Measurements from ENCODE around the gene PXN.
A peak's percentile ranks its signal among the peaks of the same experiment; 100 is the strongest.

The PXN gene

DNA sequence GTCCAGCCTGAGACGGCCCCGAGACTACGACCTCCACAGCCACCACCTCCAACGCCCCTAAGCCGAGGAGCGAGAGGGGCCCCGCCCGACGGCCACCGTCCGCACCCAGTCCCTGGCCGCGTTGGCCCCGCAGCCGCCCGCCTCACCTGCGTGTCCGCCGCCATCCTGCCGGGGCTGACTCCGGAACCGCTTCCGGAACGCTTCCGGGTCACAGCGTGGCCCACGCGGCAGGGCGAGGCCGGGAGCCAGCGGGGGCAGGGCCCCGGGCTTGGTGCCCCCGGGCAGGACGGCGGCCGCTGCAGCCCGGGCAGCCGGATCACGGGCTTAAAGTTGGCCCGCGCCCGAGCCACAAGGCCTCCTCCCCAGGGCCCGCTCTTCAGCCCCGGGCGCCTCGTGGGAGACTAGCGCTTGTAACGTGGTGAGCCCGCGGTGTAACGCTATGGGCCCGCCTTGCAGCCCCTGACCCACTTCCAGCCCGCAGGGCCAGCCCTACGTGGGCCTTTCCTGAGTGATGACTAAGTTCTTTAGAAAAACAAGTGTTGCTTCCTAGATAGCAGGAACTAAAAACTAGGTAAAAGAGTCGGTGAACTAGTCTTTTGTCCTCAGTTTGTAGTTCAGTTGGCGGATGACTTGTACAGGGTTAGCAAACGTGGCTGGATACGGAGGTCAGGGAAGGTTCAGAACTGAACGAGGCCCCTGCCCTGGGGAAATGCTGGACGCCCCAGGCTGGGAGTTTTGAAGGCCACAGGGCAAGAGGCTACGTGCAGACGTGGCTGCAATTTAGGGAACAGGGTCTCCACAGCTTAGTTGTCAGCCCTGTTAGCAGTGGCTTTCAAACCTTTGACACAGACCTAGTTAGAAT lies 70.8 kb downstream of the PXN start, which contains the start of gene GCN1 (continued):
- TF ChIP-seq, protein P1, sequence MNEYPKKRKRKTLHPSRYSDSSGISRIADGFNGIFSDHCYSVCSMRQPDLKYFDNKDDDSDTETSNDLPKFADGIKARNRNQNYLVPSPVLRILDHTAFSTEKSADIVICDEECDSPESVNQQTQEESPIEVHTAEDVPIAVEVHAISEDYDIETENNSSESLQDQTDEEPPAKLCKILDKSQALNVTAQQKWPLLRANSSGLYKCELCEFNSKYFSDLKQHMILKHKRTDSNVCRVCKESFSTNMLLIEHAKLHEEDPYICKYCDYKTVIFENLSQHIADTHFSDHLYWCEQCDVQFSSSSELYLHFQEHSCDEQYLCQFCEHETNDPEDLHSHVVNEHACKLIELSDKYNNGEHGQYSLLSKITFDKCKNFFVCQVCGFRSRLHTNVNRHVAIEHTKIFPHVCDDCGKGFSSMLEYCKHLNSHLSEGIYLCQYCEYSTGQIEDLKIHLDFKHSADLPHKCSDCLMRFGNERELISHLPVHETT (tag by site-specific recombination; IDR thresholded peaks at IDR 0.05): no peak; the same call in 1 of the 2 replicates
- TF ChIP-seq ZNF843 (tag by site-specific recombination; IDR thresholded peaks at IDR 0.05) (0 out of 2 replicates have a peak, but pooled peaks have one; percentile 18), ZNF660 (tag by site-specific recombination; IDR thresholded peaks at IDR 0.05) (peak; percentile 84), ZBTB7A (tag by site-specific recombination; IDR thresholded peaks at IDR 0.05; ENCODE audit: low read depth) (no peak), ZNF555 (tag by site-specific recombination; conservative IDR thresholded peaks at IDR 0.05) (no peak), ZNF600 (tag by site-specific recombination; IDR thresholded peaks at IDR 0.05) (no peak), HOXD13 (CRISPR knock-in tag; IDR thresholded peaks at IDR 0.05; ENCODE audit: borderline replicate concordance) (no peak), ZNF157 (tag by site-specific recombination; IDR thresholded peaks at IDR 0.05) (no peak), ZNF302 (tag by site-specific recombination; IDR thresholded peaks at IDR 0.05; ENCODE audit: low read depth) (no peak), ZNF580 (tag by site-specific recombination; IDR thresholded peaks at IDR 0.05) (0 out of 2 replicates have a peak, but pooled peaks have one; percentile 4), BCL11A (tag by site-specific recombination; IDR thresholded peaks at IDR 0.05; ENCODE audit: low read depth) (no peak), HOXC10 (CRISPR knock-in tag; IDR thresholded peaks at IDR 0.05) (no peak), ZNF544 (tag by site-specific recombination; IDR thresholded peaks at IDR 0.05) (no peak), RBAK (tag by site-specific recombination; IDR thresholded peaks at IDR 0.05) (no peak), ZNF394 (tag by site-specific recombination; IDR thresholded peaks at IDR 0.05; ENCODE audit: borderline replicate concordance) (0 out of 2 replicates have a peak, but pooled peaks have one; percentile 12), ZNF280D (tag by site-specific recombination; IDR thresholded peaks at IDR 0.05) (no peak), ZSCAN23 (tag by site-specific recombination; IDR thresholded peaks at IDR 0.05) (no peak), PRDM2 (tag by site-specific recombination; IDR thresholded peaks at IDR 0.05; ENCODE audit: borderline replicate concordance) (no peak), ZNF10 (tag by site-specific recombination; IDR thresholded peaks at IDR 0.05) (0 out of 2 replicates have a peak, but pooled peaks have one; percentile 39), ZNF629 (tag by site-specific recombination; IDR thresholded peaks at IDR 0.05) (0 out of 2 replicates have a peak, but pooled peaks have one; percentile 35), ZSCAN5A (tag by site-specific recombination; IDR thresholded peaks at IDR 0.05) (peak; percentile 80; the same call in 1 of the 2 replicates)
- TF ChIP-seq, protein P2, sequence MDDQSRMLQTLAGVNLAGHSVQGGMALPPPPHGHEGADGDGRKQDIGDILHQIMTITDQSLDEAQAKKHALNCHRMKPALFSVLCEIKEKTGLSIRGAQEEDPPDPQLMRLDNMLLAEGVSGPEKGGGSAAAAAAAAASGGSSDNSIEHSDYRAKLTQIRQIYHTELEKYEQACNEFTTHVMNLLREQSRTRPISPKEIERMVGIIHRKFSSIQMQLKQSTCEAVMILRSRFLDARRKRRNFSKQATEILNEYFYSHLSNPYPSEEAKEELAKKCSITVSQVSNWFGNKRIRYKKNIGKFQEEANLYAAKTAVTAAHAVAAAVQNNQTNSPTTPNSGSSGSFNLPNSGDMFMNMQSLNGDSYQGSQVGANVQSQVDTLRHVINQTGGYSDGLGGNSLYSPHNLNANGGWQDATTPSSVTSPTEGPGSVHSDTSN (CRISPR knock-in tag; IDR thresholded peaks at IDR 0.05): peak; percentile 93
- TF ChIP-seq, protein P3, sequence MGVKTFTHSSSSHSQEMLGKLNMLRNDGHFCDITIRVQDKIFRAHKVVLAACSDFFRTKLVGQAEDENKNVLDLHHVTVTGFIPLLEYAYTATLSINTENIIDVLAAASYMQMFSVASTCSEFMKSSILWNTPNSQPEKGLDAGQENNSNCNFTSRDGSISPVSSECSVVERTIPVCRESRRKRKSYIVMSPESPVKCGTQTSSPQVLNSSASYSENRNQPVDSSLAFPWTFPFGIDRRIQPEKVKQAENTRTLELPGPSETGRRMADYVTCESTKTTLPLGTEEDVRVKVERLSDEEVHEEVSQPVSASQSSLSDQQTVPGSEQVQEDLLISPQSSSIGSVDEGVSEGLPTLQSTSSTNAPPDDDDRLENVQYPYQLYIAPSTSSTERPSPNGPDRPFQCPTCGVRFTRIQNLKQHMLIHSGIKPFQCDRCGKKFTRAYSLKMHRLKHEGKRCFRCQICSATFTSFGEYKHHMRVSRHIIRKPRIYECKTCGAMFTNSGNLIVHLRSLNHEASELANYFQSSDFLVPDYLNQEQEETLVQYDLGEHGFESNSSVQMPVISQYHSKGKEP (tag by site-specific recombination; IDR thresholded peaks at IDR 0.05): no peak; the same call in 1 of the 2 replicates

All from HEK293 (cell line).